Esophagus muscularis mucosa (tissue), 3 donors: Measurements from ENCODE around the gene CD7.

ENCODE experiments used
- POLR2A ChIP-seq: fragments of 450-650 bp; IDR thresholded peaks from one replicate; pipeline ENCODE4 v1.6.1; 2017; ENCODE audit warnings: antibody characterized with exemption, moderate library complexity, mild to moderate bottlenecking, low read depth
- TF ChIP-seq, protein P1 (sequence below), 3 experiments: fragments of 200-600 bp in 2 of 3; fragments of 450-650 bp in 1 of 3; sonication (generic) in 2 of 3; IDR thresholded peaks; one replicate each; pipeline ENCODE4 v1.5.1; 2017 to 2019; ENCODE audit warnings: antibody characterized with exemption in 3 of 3, mild to moderate bottlenecking in 2 of 3, moderate library complexity in 1 of 3

DNA sequence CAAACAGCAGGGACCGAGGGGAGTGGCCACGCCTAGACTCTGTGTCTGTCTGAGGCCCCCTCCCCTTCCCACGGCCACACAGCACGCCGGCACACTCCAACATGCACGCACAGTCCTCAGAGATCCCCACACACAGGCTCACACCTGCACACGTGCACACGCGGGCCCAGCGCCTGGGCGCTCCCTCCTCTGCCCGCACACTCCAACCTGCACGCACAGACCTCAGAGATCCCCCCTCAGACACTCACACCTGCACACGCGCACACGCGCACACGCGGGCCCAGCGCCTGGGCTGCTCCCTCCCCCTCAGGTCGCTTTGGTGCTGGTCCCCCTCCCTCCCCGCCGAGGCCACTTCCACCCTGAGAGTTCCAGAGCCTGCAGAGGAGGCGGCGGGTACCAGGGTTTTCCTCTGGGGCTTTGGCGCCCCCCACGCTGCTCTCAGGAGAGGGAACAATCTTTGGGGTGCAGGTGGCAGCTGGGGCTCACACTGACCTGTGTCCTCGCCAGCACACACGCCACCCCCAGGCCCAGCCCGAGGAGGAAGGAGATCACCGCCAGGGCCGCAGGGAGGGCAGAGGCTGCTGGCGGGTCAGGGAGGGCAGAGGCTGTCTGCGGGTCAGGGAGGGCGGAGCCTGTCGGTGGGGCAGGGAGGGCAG lies 1.6 kb downstream of the CD7 start:
- TF ChIP-seq, protein P1, sequence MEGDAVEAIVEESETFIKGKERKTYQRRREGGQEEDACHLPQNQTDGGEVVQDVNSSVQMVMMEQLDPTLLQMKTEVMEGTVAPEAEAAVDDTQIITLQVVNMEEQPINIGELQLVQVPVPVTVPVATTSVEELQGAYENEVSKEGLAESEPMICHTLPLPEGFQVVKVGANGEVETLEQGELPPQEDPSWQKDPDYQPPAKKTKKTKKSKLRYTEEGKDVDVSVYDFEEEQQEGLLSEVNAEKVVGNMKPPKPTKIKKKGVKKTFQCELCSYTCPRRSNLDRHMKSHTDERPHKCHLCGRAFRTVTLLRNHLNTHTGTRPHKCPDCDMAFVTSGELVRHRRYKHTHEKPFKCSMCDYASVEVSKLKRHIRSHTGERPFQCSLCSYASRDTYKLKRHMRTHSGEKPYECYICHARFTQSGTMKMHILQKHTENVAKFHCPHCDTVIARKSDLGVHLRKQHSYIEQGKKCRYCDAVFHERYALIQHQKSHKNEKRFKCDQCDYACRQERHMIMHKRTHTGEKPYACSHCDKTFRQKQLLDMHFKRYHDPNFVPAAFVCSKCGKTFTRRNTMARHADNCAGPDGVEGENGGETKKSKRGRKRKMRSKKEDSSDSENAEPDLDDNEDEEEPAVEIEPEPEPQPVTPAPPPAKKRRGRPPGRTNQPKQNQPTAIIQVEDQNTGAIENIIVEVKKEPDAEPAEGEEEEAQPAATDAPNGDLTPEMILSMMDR (IDR thresholded peaks at IDR 0.05), result no peak
- no peak for TF ChIP-seq POLR2A
